IPS-18c (cell line): ENCODE measurements around the gene IFNA5.

ENCODE experiments used
- H3K4me3 ChIP-seq: 2 replicates; pipeline ENCODE4 v1.7.0; 2013; ENCODE audit warnings: low read depth, mild to moderate bottlenecking, low read length, moderate library complexity; ENCODE audit not compliant: insufficient read depth
- H3K9me3 ChIP-seq: one replicate; pipeline ENCODE4 v1.6.1; 2013; ENCODE audit warnings: mild to moderate bottlenecking, low read length, moderate library complexity; ENCODE audit not compliant: control insufficient read depth, insufficient read depth

IFNA5 gene

GRCh38 chr9:21305213-21305612 lies at the start of gene IFNA5:
Gene IFNA5 (minus strand): TSS chr9:21305313. CDS start chr9:21305256, 57 bp downstream.
- Histone ChIP-seq H3K4me3 (no peak within 1 kb of the TSS), H3K9me3 (no peaks in the 10 kb centered on the region)

GRCh38 chr9:21350787-21351186 lies 45.7 kb upstream of the IFNA5 start, which contains the start of gene IFNA6:
Gene IFNA6 (minus strand): TSS chr9:21350887. CDS start chr9:21350887, 0 bp downstream.
- Histone ChIP-seq H3K9me3 (no peaks in the 10 kb centered on the region), H3K4me3 (no peak within 1 kb of the TSS)

- H3K4me3 ChIP-seq, result no peak overlapping the region
- no peaks in the 10 kb centered on the region for H3K9me3 ChIP-seq
Measured at GRCh38 chr9:21348430-21348970, 43.4 kb upstream of the IFNA5 start.

GRCh38 chr9:21340735-21341134 lies 35.6 kb upstream of the IFNA5 start:
- H3K4me3 ChIP-seq, result no peak overlapping the region
- H3K9me3 ChIP-seq, result no peaks in the 10 kb centered on the region

- H3K4me3 ChIP-seq, result no peak overlapping the region
- no peaks in the 10 kb centered on the region for H3K9me3 ChIP-seq
Measured at GRCh38 chr9:21336457-21336856, 31.3 kb upstream of the IFNA5 start.

- H3K4me3 ChIP-seq, result peak within 1 kb of the TSS; percentile 76
- H3K9me3 ChIP-seq, result no peaks in the 10 kb centered on the region
Measured at GRCh38 chr9:21334701-21335632, 29.9 kb upstream of the IFNA5 start, which contains the start of gene KLHL9. Gene KLHL9 (minus strand): TSS chr9:21335404. CDS start chr9:21334859, 545 bp downstream.

GRCh38 chr9:21333226-21333625 lies 28.1 kb upstream of the IFNA5 start:
- H3K4me3 ChIP-seq, result no peak overlapping the region
- no peaks in the 10 kb centered on the region for H3K9me3 ChIP-seq

- Histone ChIP-seq H3K9me3 (no peaks in the 10 kb centered on the region), H3K4me3 (no peak overlapping the region)
Measured at GRCh38 chr9:21331676-21332402, 26.7 kb upstream of the IFNA5 start.

- Histone ChIP-seq H3K9me3 (no peaks in the 10 kb centered on the region), H3K4me3 (no peak overlapping the region)
Measured at GRCh38 chr9:21326526-21327139, 21.5 kb upstream of the IFNA5 start.

- H3K4me3 ChIP-seq, result no peak overlapping the region
- H3K9me3 ChIP-seq, result no peaks in the 10 kb centered on the region
Measured at GRCh38 chr9:21324047-21324446, 18.9 kb upstream of the IFNA5 start.

- Histone ChIP-seq H3K9me3 (no peaks in the 10 kb centered on the region), H3K4me3 (no peak overlapping the region)
Measured at GRCh38 chr9:21322911-21323461, 17.9 kb upstream of the IFNA5 start.

GRCh38 chr9:21320465-21320864 lies 15.4 kb upstream of the IFNA5 start:
- Histone ChIP-seq H3K9me3 (no peaks in the 10 kb centered on the region), H3K4me3 (no peak overlapping the region)

- Histone ChIP-seq H3K4me3 (no peak overlapping the region), H3K9me3 (no peaks in the 10 kb centered on the region)
Measured at GRCh38 chr9:21317956-21318923, 13.1 kb upstream of the IFNA5 start.

GRCh38 chr9:21316860-21317259 lies 11.7 kb upstream of the IFNA5 start:
- Histone ChIP-seq H3K9me3 (no peaks in the 10 kb centered on the region), H3K4me3 (no peak overlapping the region)

GRCh38 chr9:21316032-21316842 lies 11.1 kb upstream of the IFNA5 start:
- H3K9me3 ChIP-seq, result no peaks in the 10 kb centered on the region
- H3K4me3 ChIP-seq, result no peak overlapping the region
